H9 (cell line): ENCODE results near the gene BNIP1. TPM values are rescaled to one million over a fixed set of nuclear protein-coding genes. Genes with fewer than 3 reads are reported as not detected.

Source experiments
- DNase-seq: peaks from one replicate; pipeline ENCODE4 v3.0.0-alpha.2; 2017
- H2AFZ ChIP-seq: one replicate; pipeline ENCODE4 v1.6.1; 2013; ENCODE audit warnings: mild to moderate bottlenecking, low read length, control low read depth, moderate library complexity
- H2AK5ac ChIP-seq: 2 replicates; pipeline ENCODE4 v1.6.1; 2013; ENCODE audit warnings: low read length, control low read depth, mixed read lengths; ENCODE audit not compliant: insufficient read length
- H2BK120ac ChIP-seq: one replicate; pipeline ENCODE4 v1.6.1; 2013; ENCODE audit warnings: low read depth, mild to moderate bottlenecking, low read length, control low read depth, inconsistent platforms; ENCODE audit not compliant: poor library complexity, severe bottlenecking
- H2BK12ac ChIP-seq: 2 replicates; pipeline ENCODE4 v1.6.1; 2013; ENCODE audit warnings: low read length, control low read depth, mixed read lengths, low read depth; ENCODE audit not compliant: insufficient read length
- H2BK15ac ChIP-seq: 2 replicates; pipeline ENCODE4 v1.6.1; 2013; ENCODE audit warnings: low read depth, low read length, control low read depth
- H2BK20ac ChIP-seq: one replicate; pipeline ENCODE4 v1.6.1; 2013; ENCODE audit warnings: low read depth, mild to moderate bottlenecking, low read length, control low read depth, inconsistent platforms; ENCODE audit not compliant: poor library complexity, severe bottlenecking
- H2BK5ac ChIP-seq: 2 replicates; pipeline ENCODE4 v1.6.1; 2013; ENCODE audit warnings: low read length, control low read depth, mixed read lengths; ENCODE audit not compliant: insufficient read length
- H3K14ac ChIP-seq: 2 replicates; pipeline ENCODE4 v1.6.1; 2013; ENCODE audit warnings: low read length, control low read depth; ENCODE audit not compliant: insufficient read depth
- H3K18ac ChIP-seq: 2 replicates; pipeline ENCODE4 v1.6.1; 2013; ENCODE audit warnings: low read depth, mild to moderate bottlenecking, mixed read lengths, low read length, control low read depth; ENCODE audit not compliant: insufficient read length
- H3K23ac ChIP-seq: 2 replicates; pipeline ENCODE4 v1.6.1; 2013; ENCODE audit warnings: low read length, control low read depth, mixed read lengths, low read depth; ENCODE audit not compliant: insufficient read length
- H3K23me2 ChIP-seq: 2 replicates; pipeline ENCODE4 v1.6.1; 2013; ENCODE audit warnings: low read depth, mild to moderate bottlenecking, mixed read lengths, low read length, control low read depth; ENCODE audit not compliant: insufficient read length, poor library complexity, severe bottlenecking
- H3K27ac ChIP-seq: 2 replicates; pipeline ENCODE4 v1.5.1; 2013; ENCODE audit warnings: low read length, control low read depth, mixed read lengths, low read depth; ENCODE audit not compliant: insufficient read length
- H3K27me3 ChIP-seq: 2 replicates; pipeline ENCODE4 v1.6.1; 2013; ENCODE audit warnings: low read length, control low read depth, inconsistent platforms; ENCODE audit not compliant: insufficient read depth
- H3K4ac ChIP-seq: 2 replicates; pipeline ENCODE4 v1.6.1; 2013; ENCODE audit warnings: low read depth, mild to moderate bottlenecking, control low read depth, inconsistent platforms, low read length, moderate library complexity
- H3K4me1 ChIP-seq: 2 replicates; pipeline ENCODE4 v1.6.1; 2013; ENCODE audit warnings: low read length, control low read depth, inconsistent platforms; ENCODE audit not compliant: insufficient read depth
- H3K4me2 ChIP-seq: 2 replicates; pipeline ENCODE4 v1.6.1; 2013; ENCODE audit warnings: low read length, control low read depth, mixed read lengths; ENCODE audit not compliant: insufficient read length, insufficient read depth
- H3K56ac ChIP-seq: 2 replicates; pipeline ENCODE4 v1.6.1; 2013; ENCODE audit warnings: low read depth, mild to moderate bottlenecking, mixed read lengths, low read length, control low read depth; ENCODE audit not compliant: insufficient read length
- H3K79me1 ChIP-seq: 2 replicates; pipeline ENCODE4 v1.6.1; 2013; ENCODE audit warnings: low read depth, mild to moderate bottlenecking, moderate library complexity, low read length, control low read depth, inconsistent platforms; ENCODE audit not compliant: insufficient read depth, poor library complexity, severe bottlenecking
- H3K79me2 ChIP-seq: 2 replicates; pipeline ENCODE4 v1.6.1; 2013; ENCODE audit warnings: low read length, control low read depth, inconsistent platforms; ENCODE audit not compliant: insufficient read depth
- H3K9ac ChIP-seq: 2 replicates; pipeline ENCODE4 v1.6.1; 2013; ENCODE audit warnings: low read length, control low read depth, mixed read lengths; ENCODE audit not compliant: insufficient read length; ENCODE audit errors: extremely low read depth
- H3K9me3 ChIP-seq: one replicate; pipeline ENCODE4 v1.6.1; 2013; ENCODE audit warnings: low read depth, low read length, inconsistent platforms; ENCODE audit not compliant: control insufficient read depth
- H3T11ph ChIP-seq: one replicate; pipeline ENCODE4 v1.6.1; 2013; ENCODE audit warnings: mild to moderate bottlenecking, low read length, control low read depth, inconsistent platforms
- H4K20me1 ChIP-seq: one replicate; pipeline ENCODE4 v1.6.1; 2013; ENCODE audit not compliant: control insufficient read depth, insufficient read length, insufficient read depth
- H4K5ac ChIP-seq: 2 replicates; pipeline ENCODE4 v1.6.1; 2013; ENCODE audit warnings: low read depth, mild to moderate bottlenecking, mixed read lengths, low read length, control low read depth; ENCODE audit not compliant: insufficient read length
- H4K8ac ChIP-seq: replicated peaks from 2 replicates; pipeline ENCODE4 v1.6.1; 2013; ENCODE audit warnings: low read length, control low read depth, mixed read lengths, low read depth; ENCODE audit not compliant: insufficient read length
- H4K91ac ChIP-seq: 2 replicates; pipeline ENCODE4 v1.6.1; 2013; ENCODE audit warnings: low read depth, mild to moderate bottlenecking, moderate library complexity, mixed read lengths, low read length, control low read depth; ENCODE audit not compliant: insufficient read length
- H3K27ac Mint-ChIP-seq, 3 experiments: 2 replicates in 2 of 3; 3 replicates in 1 of 3; pipeline ENCODE4 v1.8.0; 2020 to 2021; ENCODE audit warnings: mixed read lengths in 3 of 3, mild to moderate bottlenecking in 1 of 3, moderate library complexity in 1 of 3
- H3K27me3 Mint-ChIP-seq: 2 replicates; pipeline ENCODE4 v1.8.0; 2021; ENCODE audit warnings: low read depth, mild to moderate bottlenecking, moderate library complexity, mixed read lengths
- H3K36me3 Mint-ChIP-seq, 3 experiments: 2 replicates in 2 of 3; 3 replicates in 1 of 3; pipeline ENCODE4 v1.8.0; 2020 to 2021; ENCODE audit warnings: low read depth in 3 of 3, mixed read lengths in 3 of 3; ENCODE audit not compliant: insufficient read depth in 1 of 3
- H3K4me1 Mint-ChIP-seq, 2 experiments: 2 replicates each; pipeline ENCODE4 v1.8.0; 2020; ENCODE audit warnings: mixed read lengths in 2 of 2
- H3K4me3 Mint-ChIP-seq, 2 experiments: 2 replicates in 1 of 2; 3 replicates in 1 of 2; pipeline ENCODE4 v1.8.0; 2020 to 2021; ENCODE audit warnings: mild to moderate bottlenecking in 2 of 2, mixed read lengths in 2 of 2, moderate library complexity in 1 of 2
- H3K9me3 Mint-ChIP-seq, 2 experiments: 2 replicates in 1 of 2; 3 replicates in 1 of 2; pipeline ENCODE4 v1.8.0; 2020; ENCODE audit warnings: mild to moderate bottlenecking in 2 of 2, mixed read lengths in 2 of 2, moderate library complexity in 1 of 2
- CTCF ChIP-seq: fragments of 200-600 bp; sonication (generic); conservative IDR thresholded peaks from 3 replicates; pipeline ENCODE4 v1.8.0; 2021; ENCODE audit warnings: antibody characterized with exemption, mild to moderate bottlenecking
- WGBS: extraction: QIAGEN DNeasy Blood & Tissue Kit; methylation state at CpG from one replicate; pipeline ENCODE4 v1.1.7; 2013; ENCODE audit warnings: missing lambda C conversion rate, low lambda C conversion rate, mixed read lengths; ENCODE audit not compliant: insufficient read length; ENCODE audit errors: extremely low coverage; 5-methylcytosine and 5-hydroxymethylcytosine counted together
- total RNA-seq: library from RNA; stranded (reverse); gene quantifications from 2 replicates; pipeline ENCODE4 v1.2.1, GENCODE V29; 2021

BNIP1 gene
- total RNA-seq, 1 experiment from 2014 or later = 8.8 TPM

- H3K4me1 Mint-ChIP-seq = no peaks in the 10 kb centered on the region
- H4K91ac ChIP-seq = no peak overlapping the region
- no peak overlapping the region for H2AFZ ChIP-seq
- no peak overlapping the region for H3K18ac ChIP-seq
- H3K27ac Mint-ChIP-seq = no peak overlapping the region
- H3K79me1 ChIP-seq = no peaks in the 10 kb centered on the region
- no peak overlapping the region for H2BK120ac ChIP-seq
- DNase-seq = no peak
- no peaks in the 10 kb centered on the region for H3K27me3 ChIP-seq
- no peaks in the 10 kb centered on the region for H3K79me2 ChIP-seq
- no peaks in the 10 kb centered on the region for H4K20me1 ChIP-seq
- H3K9ac ChIP-seq = no peak overlapping the region
- H3K9me3 ChIP-seq = no peaks in the 10 kb centered on the region
- no peak for TF ChIP-seq CTCF
- no peak overlapping the region for H3K23ac ChIP-seq
- H3K27me3 Mint-ChIP-seq = no peaks in the 10 kb centered on the region
- H3K4me2 ChIP-seq = no peak overlapping the region
- no peak overlapping the region for H2BK15ac ChIP-seq
- H3K9me3 Mint-ChIP-seq = no peaks in the 10 kb centered on the region
- no peak overlapping the region for H3K27ac ChIP-seq
- H2BK5ac ChIP-seq = no peak overlapping the region
- H2BK20ac ChIP-seq = no peak overlapping the region
- no peak overlapping the region for H3K56ac ChIP-seq
- no peak overlapping the region for H3K4me3 Mint-ChIP-seq
- H3T11ph ChIP-seq = no peak overlapping the region
- H3K4me1 ChIP-seq = no peaks in the 10 kb centered on the region
- H3K14ac ChIP-seq = no peak overlapping the region
- no peaks in the 10 kb centered on the region for H3K23me2 ChIP-seq
- no CpG with 5 or more reads among the region's 3 CpGs for WGBS
- no peak overlapping the region for H3K4ac ChIP-seq
- H4K8ac ChIP-seq = no peak overlapping the region
- no peak overlapping the region for H4K5ac ChIP-seq
- H3K36me3 Mint-ChIP-seq = peaks cover 2 to 39% (median 6%) of the 10 kb centered on the region in 3 experiments; a peak in 5 of 7 replicates
- H2AK5ac ChIP-seq = no peak overlapping the region
- no peak overlapping the region for H2BK12ac ChIP-seq
These were observed 14.9 kb downstream of the BNIP1 start for GRCh38 chr5:173159256-173159655.
